Activated CD4-positive, alpha-beta T cell treated with anti-CD3 and anti-CD28 coated beads, Interleukin-2, Interleukin-6, amounts not matched to agents 100 ng/mL and 50 ng/mL, durations not matched to agents 16 hours and 8 hours (primary cell): Measurements from ENCODE around the gene SSH2.

Experiments used
- DNase-seq: peaks from one replicate; pipeline ENCODE4 v3.0.0-alpha.2; 2020

SSH2 gene

DNA sequence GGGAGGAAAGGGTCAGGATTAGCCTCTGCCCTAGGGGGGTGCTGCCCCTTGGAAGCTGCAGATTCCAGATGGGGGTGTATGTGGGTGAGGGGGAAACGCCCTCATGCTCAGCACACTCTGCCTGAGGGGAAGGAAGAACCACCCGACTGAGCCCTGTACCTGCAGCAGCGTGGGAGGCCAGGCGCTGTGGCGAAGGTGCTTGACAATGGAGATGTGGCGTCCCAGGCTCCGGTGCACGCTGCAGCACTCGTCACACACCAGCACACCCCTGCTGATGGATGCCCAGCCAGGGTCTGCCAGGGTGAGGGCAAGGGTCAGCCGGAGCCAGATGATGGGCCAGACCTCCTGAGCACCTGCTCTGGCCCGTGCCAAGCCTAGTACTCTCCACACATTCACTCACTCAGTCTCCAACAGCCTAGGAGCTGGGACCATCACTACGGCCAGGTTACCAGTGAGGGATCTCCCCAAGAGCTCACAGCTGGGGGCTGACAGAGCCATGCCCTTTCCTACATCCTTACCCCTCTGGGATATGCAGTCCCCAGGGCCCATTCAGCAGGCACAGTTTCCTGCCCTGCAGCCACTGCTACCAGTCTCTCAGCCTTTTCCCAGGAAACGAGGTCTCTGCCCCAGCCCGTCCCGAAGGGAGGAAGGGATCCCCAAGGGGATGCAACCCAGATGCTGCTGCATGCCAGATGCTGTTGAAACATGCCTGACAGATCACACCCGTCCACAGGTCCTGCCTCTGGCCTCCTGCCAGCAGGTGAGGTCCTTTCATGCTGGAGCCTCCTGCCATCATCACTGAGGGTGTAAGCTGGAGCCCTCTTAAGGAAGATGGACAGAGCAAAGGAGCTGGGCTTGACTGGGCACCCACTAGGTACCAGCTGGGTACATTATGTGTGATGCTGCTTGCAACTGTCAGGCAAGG is 346.4 kb downstream of the SSH2 start:
- DNase-seq: no peak

GRCh38 chr17:29582772-29583171 is 347.3 kb downstream of the SSH2 start:
- no peak for DNase-seq

DNA sequence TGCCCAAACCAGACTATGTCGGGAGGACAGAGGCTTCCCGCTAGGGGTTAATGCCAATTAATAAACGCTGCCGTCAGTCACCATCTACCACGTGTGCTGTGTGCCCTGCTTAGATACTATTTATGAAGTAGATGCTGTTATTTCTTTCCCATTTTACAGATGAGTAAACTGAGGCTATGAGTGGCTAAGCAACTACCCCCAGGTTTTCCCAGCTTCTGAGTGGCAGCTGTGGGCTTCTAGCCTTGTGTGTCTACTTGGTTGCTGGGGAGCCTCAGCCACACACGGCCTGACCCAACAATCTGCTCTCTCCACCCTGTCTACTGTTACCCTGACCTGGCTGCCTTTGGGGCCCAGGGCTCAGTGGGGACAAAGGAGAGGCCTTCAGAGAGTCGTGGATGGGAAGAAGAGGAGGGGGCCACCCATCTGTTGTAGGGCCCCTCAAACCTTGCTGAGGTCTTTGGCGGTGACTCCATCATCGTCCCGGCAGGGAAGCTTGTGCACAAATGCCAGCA is 347.7 kb downstream of the SSH2 start:
- DNase-seq: no peak

GRCh38 chr17:29581583-29582253 is 348.3 kb downstream of the SSH2 start:
- DNase-seq: no peak

- peak; percentile 94 for DNase-seq
Observed at GRCh38 chr17:29579866-29580771, 349.9 kb downstream of the SSH2 start.

DNA sequence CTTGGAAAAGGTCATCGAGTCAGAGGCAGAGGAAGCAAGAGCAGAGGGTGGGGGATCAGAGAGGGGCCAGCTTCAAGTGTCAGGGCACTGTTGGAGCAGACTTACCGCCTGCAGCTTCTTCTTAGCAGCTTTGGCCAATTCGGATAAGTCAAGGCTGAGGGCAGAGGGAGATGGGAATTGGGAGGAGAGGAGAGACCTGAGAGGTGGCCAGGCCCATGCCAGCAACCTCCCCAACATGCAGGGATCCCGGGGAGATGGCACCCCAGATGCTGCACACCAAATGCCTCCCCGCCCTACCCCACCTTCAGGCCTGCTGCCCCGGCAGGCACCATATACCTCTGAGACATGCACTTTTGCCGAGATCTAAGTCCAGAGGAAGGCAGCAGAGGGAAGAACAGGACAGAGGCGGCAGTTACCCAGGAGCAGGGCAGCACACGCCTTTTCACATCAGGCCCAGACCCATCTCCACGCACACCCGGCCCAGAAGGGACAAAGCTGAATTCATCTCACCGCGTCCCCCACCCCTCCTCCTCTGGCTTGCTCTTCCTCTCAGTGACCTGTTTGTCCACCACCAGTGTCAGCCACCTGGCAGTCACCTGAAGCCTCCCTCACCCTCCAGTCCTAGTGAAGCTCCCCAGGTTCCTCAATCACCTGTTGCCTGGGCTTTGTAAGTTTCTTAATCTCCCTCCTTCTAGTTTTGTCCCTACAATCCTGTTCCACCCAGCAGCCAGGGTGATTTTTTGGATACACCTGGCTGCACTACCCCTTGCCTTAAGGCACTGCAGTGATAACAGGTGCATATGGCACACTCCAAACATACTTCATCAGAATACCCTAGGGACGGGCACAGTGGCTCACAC is 351.2 kb downstream of the SSH2 start:
- no peak for DNase-seq

- DNase-seq: no peak
Observed at GRCh38 chr17:29577385-29578211, 352.4 kb downstream of the SSH2 start.

GRCh38 chr17:29577001-29577370 is 353.0 kb downstream of the SSH2 start:
- DNase-seq: no peak

- DNase-seq: no peak
Observed at GRCh38 chr17:29576214-29577000, 353.6 kb downstream of the SSH2 start.
